CD4-positive, CD25-positive, alpha-beta regulatory T cell (primary cell): ENCODE measurements around the gene NFKB1. TPM values are rescaled to one million over a fixed set of nuclear protein-coding genes. Genes with fewer than 3 reads are reported as not detected.

ENCODE experiments used
- ATAC-seq, 2 donors: fragments of 150-1000 bp; cut with Tn5 transposase; one replicate each; pipeline ENCODE4 v1.10.0; 2021; ENCODE audit warnings: low read depth in 2 of 2, moderate number of reproducible peaks in 2 of 2, moderate library complexity in 1 of 2
- DNase-seq, 3 donors: peaks; one replicate each; pipeline versions ENCODE4 v3.0.0 to v3.0.0-alpha.2; 2012 to 2022; ENCODE audit warnings: mixed read lengths in 1 of 3
- H3K27ac ChIP-seq: one replicate; pipeline ENCODE4 v1.7.0; 2013; ENCODE audit warnings: mild to moderate bottlenecking, low read length; ENCODE audit not compliant: insufficient read depth, poor library complexity, severe bottlenecking
- H3K27me3 ChIP-seq: one replicate; pipeline ENCODE4 v1.7.0; 2013; ENCODE audit warnings: low read length; ENCODE audit not compliant: control insufficient read depth, insufficient read depth
- H3K36me3 ChIP-seq: one replicate; pipeline ENCODE4 v1.7.0; 2013; ENCODE audit warnings: mild to moderate bottlenecking, low read length, moderate library complexity; ENCODE audit not compliant: control insufficient read depth, insufficient read depth
- H3K4me1 ChIP-seq: 2 replicates; pipeline ENCODE4 v1.7.0; 2013; ENCODE audit warnings: mild to moderate bottlenecking, low read length; ENCODE audit not compliant: insufficient read depth, control insufficient read depth, poor library complexity, severe bottlenecking
- H3K4me3 ChIP-seq: one replicate; pipeline ENCODE4 v1.7.0; 2013; ENCODE audit warnings: low read depth, mild to moderate bottlenecking, low read length, moderate library complexity
- H3K9me3 ChIP-seq, 2 experiments: 1 replicate in 1 of 2; 2 replicates in 1 of 2; pipeline ENCODE4 v1.7.0; 2013; ENCODE audit warnings: low read length in 2 of 2, mild to moderate bottlenecking in 1 of 2, moderate library complexity in 1 of 2; ENCODE audit not compliant: control insufficient read depth in 2 of 2
- H3K27ac Mint-ChIP-seq, 3 donors: one replicate each; pipeline ENCODE4 v1.8.0; 2020 to 2022; ENCODE audit warnings: mild to moderate bottlenecking in 3 of 3, mixed read lengths in 3 of 3, moderate library complexity in 2 of 3
- H3K27me3 Mint-ChIP-seq: one replicate; pipeline ENCODE4 v1.8.0; 2022; ENCODE audit warnings: mild to moderate bottlenecking, mixed read lengths
- H3K36me3 Mint-ChIP-seq: one replicate; pipeline ENCODE4 v1.8.0; 2020; ENCODE audit warnings: mixed read lengths
- H3K4me1 Mint-ChIP-seq, 4 donors: one replicate each; pipeline ENCODE4 v1.8.0; 2020 to 2022; ENCODE audit warnings: mixed read lengths in 4 of 4, mild to moderate bottlenecking in 1 of 4
- H3K4me3 Mint-ChIP-seq, 4 donors: one replicate each; pipeline ENCODE4 v1.8.0; 2020 to 2022; ENCODE audit warnings: mild to moderate bottlenecking in 4 of 4, mixed read lengths in 4 of 4, moderate library complexity in 3 of 4
- H3K9me3 Mint-ChIP-seq, 7 donors: one replicate each; pipeline ENCODE4 v1.8.0; 2020 to 2022; ENCODE audit warnings: mixed read lengths in 7 of 7, mild to moderate bottlenecking in 3 of 7, moderate library complexity in 2 of 7
- polyA plus RNA-seq, 4 donors: library from polyadenylated mRNA; unstranded; fragments of 300-500 nt; fragmentation: Illumina TruSeq; gene quantifications; one replicate each; pipeline ENCODE4 v1.2.3, GENCODE V29; 2021
- total RNA-seq: library from RNA; stranded (reverse); gene quantifications from one replicate; pipeline ENCODE4 v1.2.3, GENCODE V29; 2022

Gene NFKB1
- total and polyA plus RNA-seq, 5 donors from 2014 or later, result 9.2 to 152 (median 15.4) TPM

- no peak for ATAC-seq
- peaks cover 10% of the 10 kb centered on the region for H3K36me3 Mint-ChIP-seq
- H3K9me3 Mint-ChIP-seq, result no peaks in the 10 kb centered on the region
- Histone ChIP-seq H3K9me3 (no peaks in the 10 kb centered on the region), H3K36me3 (peaks cover 5% of the 10 kb centered on the region), H3K27me3 (no peaks in the 10 kb centered on the region), H3K27ac (no peak overlapping the region), H3K4me1 (peaks cover 21% of the 10 kb centered on the region), H3K4me3 (no peak overlapping the region)
- no peak for DNase-seq
- peaks cover 40 to 45% (median 40%) of the 10 kb centered on the region in 4 donors for H3K4me1 Mint-ChIP-seq
- H3K4me3 Mint-ChIP-seq, result no peak overlapping the region
- no peaks in the 10 kb centered on the region for H3K27me3 Mint-ChIP-seq
- peak overlapping the region in 1 of 3 donors; percentile 63 for H3K27ac Mint-ChIP-seq
Observed at GRCh38 chr4:102554482-102554881, 53.3 kb downstream of the NFKB1 start.

- no peak overlapping the region for H3K4me3 Mint-ChIP-seq
- no peak overlapping the region for H3K27ac ChIP-seq
- H3K4me3 ChIP-seq, result no peak overlapping the region
- H3K4me1 ChIP-seq, result peaks cover 26% of the 10 kb centered on the region
- H3K27ac Mint-ChIP-seq, result no peak overlapping the region
- no peak for DNase-seq
- H3K36me3 Mint-ChIP-seq, result peaks cover 9% of the 10 kb centered on the region
- H3K4me1 Mint-ChIP-seq, result peaks cover 38 to 49% (median 42%) of the 10 kb centered on the region in 4 donors
- no peaks in the 10 kb centered on the region for H3K27me3 Mint-ChIP-seq
- H3K36me3 ChIP-seq, result peaks cover 3% of the 10 kb centered on the region
- no peak for ATAC-seq
- H3K9me3 ChIP-seq, result no peaks in the 10 kb centered on the region
- no peaks in the 10 kb centered on the region for H3K9me3 Mint-ChIP-seq
- no peaks in the 10 kb centered on the region for H3K27me3 ChIP-seq
Observed at GRCh38 chr4:102554992-102555391, 53.8 kb downstream of the NFKB1 start.

GRCh38 chr4:102557636-102558035 lies 56.5 kb downstream of the NFKB1 start:
- DNase-seq, result no peak
- peaks cover 32 to 48% (median 37%) of the 10 kb centered on the region in 4 donors for H3K4me1 Mint-ChIP-seq
- Histone ChIP-seq H3K27ac (no peak overlapping the region), H3K36me3 (peaks cover 2% of the 10 kb centered on the region), H3K4me1 (peaks cover 20% of the 10 kb centered on the region), H3K27me3 (no peaks in the 10 kb centered on the region), H3K9me3 (no peaks in the 10 kb centered on the region), H3K4me3 (no peak overlapping the region)
- no peaks in the 10 kb centered on the region for H3K27me3 Mint-ChIP-seq
- H3K9me3 Mint-ChIP-seq, result peaks cover 0 to 1% (median 0%) of the 10 kb centered on the region in 7 donors
- H3K36me3 Mint-ChIP-seq, result peaks cover 4% of the 10 kb centered on the region
- no peak overlapping the region for H3K4me3 Mint-ChIP-seq
- ATAC-seq, result no peak
- H3K27ac Mint-ChIP-seq, result peak overlapping the region in 1 of 3 donors; percentile 6

DNA sequence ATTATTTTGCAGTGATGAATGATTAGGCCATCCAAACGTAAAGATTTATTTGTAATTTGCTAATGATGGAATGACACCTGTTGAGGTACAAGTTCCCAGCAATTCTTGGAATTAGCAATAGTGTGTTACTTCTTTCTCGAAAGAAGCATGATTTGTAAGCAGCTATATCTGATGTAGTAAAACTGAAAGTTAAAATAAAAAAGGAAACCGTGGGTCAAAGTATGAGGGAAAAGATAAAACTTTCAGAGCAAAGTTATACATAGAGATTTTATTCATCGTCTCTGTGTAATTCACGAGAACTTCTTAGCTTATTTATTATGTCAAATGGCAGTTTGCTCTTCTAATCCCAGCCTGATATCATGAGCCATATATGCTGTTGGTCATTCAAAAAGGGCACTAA lies 59.0 kb downstream of the NFKB1 start:
- ATAC-seq (peak in 1 of 2 donors; percentile 22), DNase-seq (peak in 1 of 3 donors; percentile 51)
- Histone ChIP-seq H3K27ac (peak overlapping the region; percentile 10), H3K9me3 (no peaks in the 10 kb centered on the region), H3K36me3 (peaks cover 5% of the 10 kb centered on the region), H3K4me3 (peak overlapping the region; percentile 81), H3K27me3 (no peaks in the 10 kb centered on the region), H3K4me1 (peaks cover 14% of the 10 kb centered on the region)
- Mint-ChIP-seq H3K4me3 (peak overlapping the region; percentile 10 to 86 (median 79)), H3K36me3 (peaks cover 7% of the 10 kb centered on the region), H3K9me3 (peaks cover 0 to 1% (median 0%) of the 10 kb centered on the region in 7 donors), H3K27ac (peak overlapping the region; percentile 60 to 86 (median 62)), H3K4me1 (peaks cover 32 to 46% (median 35%) of the 10 kb centered on the region in 4 donors), H3K27me3 (no peaks in the 10 kb centered on the region)

- Histone ChIP-seq H3K9me3 (no peaks in the 10 kb centered on the region), H3K27me3 (no peaks in the 10 kb centered on the region), H3K27ac (peak overlapping the region; percentile 10), H3K36me3 (peaks cover 5% of the 10 kb centered on the region), H3K4me3 (peak overlapping the region; percentile 81), H3K4me1 (peaks cover 14% of the 10 kb centered on the region)
- H3K4me3 Mint-ChIP-seq, result peak overlapping the region; percentile 10 to 86 (median 79)
- no peaks in the 10 kb centered on the region for H3K27me3 Mint-ChIP-seq
- H3K4me1 Mint-ChIP-seq, result peaks cover 33 to 49% (median 40%) of the 10 kb centered on the region in 4 donors
- ATAC-seq (no peak), DNase-seq (no peak)
- peak overlapping the region; percentile 60 to 86 (median 62) for H3K27ac Mint-ChIP-seq
- peaks cover 0 to 1% (median 0%) of the 10 kb centered on the region in 7 donors for H3K9me3 Mint-ChIP-seq
- peaks cover 7% of the 10 kb centered on the region for H3K36me3 Mint-ChIP-seq
Observed at GRCh38 chr4:102560571-102561341, 59.6 kb downstream of the NFKB1 start.

- Histone ChIP-seq H3K27me3 (no peaks in the 10 kb centered on the region), H3K9me3 (no peaks in the 10 kb centered on the region), H3K27ac (no peak overlapping the region), H3K36me3 (peaks cover 16% of the 10 kb centered on the region), H3K4me3 (no peak overlapping the region), H3K4me1 (peaks cover 10% of the 10 kb centered on the region)
- H3K27me3 Mint-ChIP-seq, result no peaks in the 10 kb centered on the region
- ATAC-seq (no peak), DNase-seq (no peak)
- peaks cover 0 to 1% (median 0%) of the 10 kb centered on the region in 7 donors for H3K9me3 Mint-ChIP-seq
- H3K4me1 Mint-ChIP-seq, result peaks cover 39 to 62% (median 49%) of the 10 kb centered on the region in 4 donors
- peak overlapping the region in 2 of 3 donors; percentile 1 to 41 for H3K27ac Mint-ChIP-seq
- H3K4me3 Mint-ChIP-seq, result peak overlapping the region in 1 of 4 donors; percentile 59
- H3K36me3 Mint-ChIP-seq, result peaks cover 14% of the 10 kb centered on the region
Observed at GRCh38 chr4:102563000-102563399, 61.8 kb downstream of the NFKB1 start.

- H3K27ac Mint-ChIP-seq, result peak overlapping the region in 1 of 3 donors; percentile 79
- ATAC-seq (peak; percentile 36 to 65), DNase-seq (no peak)
- H3K27me3 Mint-ChIP-seq, result no peaks in the 10 kb centered on the region
- Histone ChIP-seq H3K27me3 (no peaks in the 10 kb centered on the region), H3K4me1 (peaks cover 5% of the 10 kb centered on the region), H3K4me3 (no peak overlapping the region), H3K9me3 (no peaks in the 10 kb centered on the region), H3K27ac (no peak overlapping the region), H3K36me3 (peaks cover 30% of the 10 kb centered on the region)
- H3K36me3 Mint-ChIP-seq, result peaks cover 21% of the 10 kb centered on the region
- H3K4me3 Mint-ChIP-seq, result no peak overlapping the region
- H3K4me1 Mint-ChIP-seq, result peaks cover 39 to 60% (median 50%) of the 10 kb centered on the region in 4 donors
- H3K9me3 Mint-ChIP-seq, result peaks cover 0 to 1% (median 0%) of the 10 kb centered on the region in 7 donors
Observed at GRCh38 chr4:102564399-102565059, 63.4 kb downstream of the NFKB1 start.
